MCF 10A (cell line): ENCODE measurements around the gene CD244. TPM values are rescaled to one million over a fixed set of nuclear protein-coding genes. Genes with fewer than 3 reads are reported as not detected.

Experiments
- BruUV-seq: library from RNA; stranded (reverse); fragments of 400-500 nt; replicated peaks from 2 replicates; lab custom pipeline; 2021; lab: Mats Ljungman, UMichigan
- CTCF ChIA-PET: fragments of 300-600 bp; sonication (Branson Sonifier 250); formaldehyde crosslinking; extraction: SDS; loops from one replicate; lab custom pipeline; 2021; ENCODE audit warnings: antibody characterized with exemption, inconsistent platforms; lab: Yijun Ruan, JAX
- POLR2A ChIA-PET: fragments of 300-600, 350-650 bp; sonication (Branson Sonifier 250); formaldehyde crosslinking; extraction: SDS; loops from one replicate; lab custom pipeline; 2020; ENCODE audit warnings: antibody characterized with exemption, inconsistent platforms; lab: Yijun Ruan, JAX
- DNase-seq: peaks from one replicate; pipeline ENCODE4 v3.0.0-alpha.2; 2018; ENCODE audit not compliant: unreplicated experiment
- H3K27ac Mint-ChIP-seq: one replicate; pipeline ENCODE4 v1.8.0; 2022; ENCODE audit warnings: mild to moderate bottlenecking, low read depth, mixed read lengths; ENCODE audit not compliant: unreplicated experiment
- H3K27me3 Mint-ChIP-seq: one replicate; pipeline ENCODE4 v1.8.0; 2022; ENCODE audit warnings: mixed read lengths; ENCODE audit not compliant: insufficient read depth, unreplicated experiment
- H3K36me3 Mint-ChIP-seq: one replicate; pipeline ENCODE4 v1.8.0; 2022; ENCODE audit warnings: mild to moderate bottlenecking, moderate library complexity, mixed read lengths; ENCODE audit not compliant: insufficient read depth, unreplicated experiment
- H3K4me1 Mint-ChIP-seq: one replicate; pipeline ENCODE4 v1.8.0; 2022; ENCODE audit warnings: mixed read lengths; ENCODE audit not compliant: insufficient read depth, unreplicated experiment
- H3K4me3 Mint-ChIP-seq: one replicate; pipeline ENCODE4 v1.8.0; 2022; ENCODE audit warnings: mild to moderate bottlenecking, moderate library complexity, mixed read lengths; ENCODE audit not compliant: unreplicated experiment
- H3K9me3 Mint-ChIP-seq: one replicate; pipeline ENCODE4 v1.8.0; 2022; ENCODE audit warnings: mixed read lengths; ENCODE audit not compliant: unreplicated experiment
- intact Hi-C: fragments of 100-400 bp; cut with micrococcal nuclease; formaldehyde crosslinking; loops from 2 replicates; pipeline ENCODE4 v1.14.1; 2022
- total RNA-seq: library from RNA; stranded (reverse); gene quantifications from 2 replicates; pipeline ENCODE4 v1.2.3, GENCODE V29; 2022
- TF ChIP-seq, protein P1 (sequence below): fragments of 200-600 bp; IDR thresholded peaks from one replicate; pipeline ENCODE4 v1.8.0; 2022; ENCODE audit warnings: antibody characterized with exemption, mild to moderate bottlenecking; ENCODE audit not compliant: unreplicated experiment

Gene CD244
- total RNA-seq, 1 experiment from 2014 or later, result not detected

DNA sequence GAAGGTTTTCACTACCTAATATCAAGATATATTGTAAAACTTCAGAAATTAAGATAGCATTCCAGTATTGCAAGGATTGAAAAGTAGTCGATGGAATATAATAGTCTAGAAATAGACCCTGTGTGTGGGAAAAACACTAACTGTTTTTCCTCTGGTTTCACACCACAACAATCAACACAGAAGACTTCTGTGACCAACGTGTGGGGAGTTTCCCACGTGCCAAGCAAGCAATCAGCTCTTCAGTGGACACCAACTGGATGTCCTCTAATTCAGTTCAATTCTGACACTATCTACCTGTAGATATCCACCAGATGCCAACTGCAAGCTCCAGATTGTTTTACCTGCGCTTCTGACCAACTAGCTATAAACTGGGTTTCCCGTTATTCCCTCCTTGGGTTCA is 12.1 kb downstream of the CD244 start:
- DNase-seq, result no peak
- peaks cover 6% of the 10 kb centered on the region for H3K4me1 Mint-ChIP-seq
- no peak overlapping the region for H3K27ac Mint-ChIP-seq
- intact Hi-C loops, result no loop called here
- H3K36me3 Mint-ChIP-seq, result no peaks in the 10 kb centered on the region
- TF ChIP-seq, protein P1, sequence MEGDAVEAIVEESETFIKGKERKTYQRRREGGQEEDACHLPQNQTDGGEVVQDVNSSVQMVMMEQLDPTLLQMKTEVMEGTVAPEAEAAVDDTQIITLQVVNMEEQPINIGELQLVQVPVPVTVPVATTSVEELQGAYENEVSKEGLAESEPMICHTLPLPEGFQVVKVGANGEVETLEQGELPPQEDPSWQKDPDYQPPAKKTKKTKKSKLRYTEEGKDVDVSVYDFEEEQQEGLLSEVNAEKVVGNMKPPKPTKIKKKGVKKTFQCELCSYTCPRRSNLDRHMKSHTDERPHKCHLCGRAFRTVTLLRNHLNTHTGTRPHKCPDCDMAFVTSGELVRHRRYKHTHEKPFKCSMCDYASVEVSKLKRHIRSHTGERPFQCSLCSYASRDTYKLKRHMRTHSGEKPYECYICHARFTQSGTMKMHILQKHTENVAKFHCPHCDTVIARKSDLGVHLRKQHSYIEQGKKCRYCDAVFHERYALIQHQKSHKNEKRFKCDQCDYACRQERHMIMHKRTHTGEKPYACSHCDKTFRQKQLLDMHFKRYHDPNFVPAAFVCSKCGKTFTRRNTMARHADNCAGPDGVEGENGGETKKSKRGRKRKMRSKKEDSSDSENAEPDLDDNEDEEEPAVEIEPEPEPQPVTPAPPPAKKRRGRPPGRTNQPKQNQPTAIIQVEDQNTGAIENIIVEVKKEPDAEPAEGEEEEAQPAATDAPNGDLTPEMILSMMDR, result no peak
- ChIA-PET POLR2A (interaction anchor here (0.6 to 1.0 kb wide), 2 partner anchors 16 to 234 kb away, joined by 3 read pairs; no protein-coding TSS in a partner anchor), CTCF (interaction anchor here (0.7 to 2.0 kb wide), 8 partner anchors 14 to 195 kb away, joined by 3 to 8 read pairs (median 3); no protein-coding TSS in a partner anchor)
- H3K4me3 Mint-ChIP-seq, result no peak overlapping the region
- peaks cover under 1% of the 10 kb centered on the region for H3K9me3 Mint-ChIP-seq
- peaks cover 17% of the 10 kb centered on the region for H3K27me3 Mint-ChIP-seq
- no TSS peak for BruUV-seq

DNA sequence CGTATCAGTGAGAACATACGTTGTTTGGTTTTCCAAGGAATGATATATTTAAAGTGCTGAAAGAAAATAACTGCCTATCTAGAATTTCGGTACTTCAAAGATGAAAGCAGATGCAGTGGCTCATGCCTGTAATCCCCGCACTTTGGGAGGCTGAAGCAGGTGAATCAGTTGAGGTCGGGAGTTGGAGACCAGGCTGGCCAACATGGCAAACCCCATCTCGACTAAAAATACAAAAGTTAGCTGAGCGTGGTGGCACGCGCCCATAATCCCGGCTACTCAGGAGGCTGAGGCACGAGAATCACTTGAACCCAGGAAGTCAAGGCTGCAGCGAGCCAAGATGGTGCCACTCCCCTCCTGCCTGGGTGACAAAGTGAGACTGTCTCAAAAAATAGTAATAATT is 16.4 kb downstream of the CD244 start:
- H3K4me3 Mint-ChIP-seq, result no peak overlapping the region
- no peaks in the 10 kb centered on the region for H3K36me3 Mint-ChIP-seq
- ChIA-PET POLR2A (interaction anchor here (1.4 kb wide), 1 partner anchor 11 kb away, joined by 4 read pairs; no protein-coding TSS in a partner anchor), CTCF (interaction anchor here (0.6 to 5.2 kb wide), 5 partner anchors 11 to 135 kb away, joined by 3 to 27 read pairs (median 4); partner anchors contain the start of gene ITLN2)
- H3K27ac Mint-ChIP-seq, result no peak overlapping the region
- TF ChIP-seq, protein P1, result no peak
- peaks cover 8% of the 10 kb centered on the region for H3K9me3 Mint-ChIP-seq
- intact Hi-C loops, result no loop called here
- no peak for DNase-seq
- no peaks in the 10 kb centered on the region for H3K4me1 Mint-ChIP-seq
- BruUV-seq, result no TSS peak
- H3K27me3 Mint-ChIP-seq, result peaks cover 17% of the 10 kb centered on the region

DNA sequence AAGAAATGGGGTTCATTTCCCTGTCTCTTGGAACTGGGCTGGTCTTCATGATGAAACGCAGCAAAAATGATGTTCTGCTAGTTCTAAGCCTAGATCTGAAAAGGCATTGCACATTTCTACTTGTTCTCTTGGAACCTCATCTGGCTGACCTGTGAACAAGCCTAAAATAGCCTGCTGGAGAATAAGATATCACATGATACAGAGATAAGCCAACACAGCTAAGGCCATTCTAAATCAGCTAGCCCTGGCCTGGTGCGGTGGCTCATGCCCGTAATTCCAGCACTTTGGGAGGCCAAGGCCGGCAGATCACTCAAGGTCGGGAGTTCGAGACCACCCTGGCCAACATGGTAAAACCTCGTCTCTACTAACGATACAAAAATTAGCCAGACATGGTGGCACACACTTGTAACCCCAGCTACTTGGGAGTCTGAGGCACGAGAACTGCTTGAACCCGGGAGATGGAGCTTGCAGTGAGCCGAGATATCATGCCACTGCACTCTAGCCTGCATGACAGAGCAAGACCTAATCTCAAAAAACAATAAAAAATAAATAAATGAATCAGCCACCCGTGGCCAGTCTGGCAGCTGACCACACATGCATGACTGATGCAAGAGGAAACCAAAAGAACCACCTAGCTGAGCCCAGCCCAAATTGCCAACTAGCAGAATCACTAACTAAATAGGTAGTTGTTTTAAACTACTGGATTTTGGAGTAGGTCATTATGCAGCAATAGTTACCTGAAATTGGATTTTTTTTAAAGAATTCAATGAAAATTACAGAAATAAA is 18.0 kb downstream of the CD244 start:
- BruUV-seq, result no TSS peak
- Mint-ChIP-seq H3K9me3 (peaks cover 8% of the 10 kb centered on the region), H3K4me3 (no peak overlapping the region), H3K27me3 (peaks cover 17% of the 10 kb centered on the region), H3K27ac (no peak overlapping the region), H3K36me3 (no peaks in the 10 kb centered on the region), H3K4me1 (no peaks in the 10 kb centered on the region)
- peak; percentile 32 for DNase-seq
- ChIA-PET CTCF (interaction anchor here (0.5 to 6.9 kb wide), 12 partner anchors 9 to 169 kb away, joined by 3 to 51 read pairs (median 3); no protein-coding TSS in a partner anchor), POLR2A (interaction anchor here (0.6 to 2.1 kb wide), 6 partner anchors 9 to 134 kb away, joined by 3 to 9 read pairs (median 4); no protein-coding TSS in a partner anchor)
- TF ChIP-seq, protein P1, result no peak
- intact Hi-C loops, result no loop called here

- BruUV-seq, result no TSS peak
- Mint-ChIP-seq H3K27ac (no peak overlapping the region), H3K36me3 (no peaks in the 10 kb centered on the region), H3K4me1 (no peaks in the 10 kb centered on the region), H3K4me3 (no peak overlapping the region), H3K27me3 (no peaks in the 10 kb centered on the region), H3K9me3 (peaks cover 8% of the 10 kb centered on the region)
- intact Hi-C loops, result no loop called here
- CTCF ChIA-PET, result interaction anchor here (0.6 to 6.9 kb wide), 9 partner anchors 10 to 256 kb away, joined by 3 to 51 read pairs (median 5); no protein-coding TSS in a partner anchor
- POLR2A ChIA-PET, result no interaction called here
- DNase-seq, result no peak
- TF ChIP-seq, protein P1, result no peak
Measured at GRCh38 chr1:160841079-160841478, 21.6 kb downstream of the CD244 start.
